Measurements from ENCODE around the gene BNIP2. TPM values are rescaled to one million over a fixed set of nuclear protein-coding genes. Genes with fewer than 3 reads are reported as not detected.

Gene BNIP2
- total RNA-seq, 1 donor from 2014 or later: 64.6 TPM

DNA sequence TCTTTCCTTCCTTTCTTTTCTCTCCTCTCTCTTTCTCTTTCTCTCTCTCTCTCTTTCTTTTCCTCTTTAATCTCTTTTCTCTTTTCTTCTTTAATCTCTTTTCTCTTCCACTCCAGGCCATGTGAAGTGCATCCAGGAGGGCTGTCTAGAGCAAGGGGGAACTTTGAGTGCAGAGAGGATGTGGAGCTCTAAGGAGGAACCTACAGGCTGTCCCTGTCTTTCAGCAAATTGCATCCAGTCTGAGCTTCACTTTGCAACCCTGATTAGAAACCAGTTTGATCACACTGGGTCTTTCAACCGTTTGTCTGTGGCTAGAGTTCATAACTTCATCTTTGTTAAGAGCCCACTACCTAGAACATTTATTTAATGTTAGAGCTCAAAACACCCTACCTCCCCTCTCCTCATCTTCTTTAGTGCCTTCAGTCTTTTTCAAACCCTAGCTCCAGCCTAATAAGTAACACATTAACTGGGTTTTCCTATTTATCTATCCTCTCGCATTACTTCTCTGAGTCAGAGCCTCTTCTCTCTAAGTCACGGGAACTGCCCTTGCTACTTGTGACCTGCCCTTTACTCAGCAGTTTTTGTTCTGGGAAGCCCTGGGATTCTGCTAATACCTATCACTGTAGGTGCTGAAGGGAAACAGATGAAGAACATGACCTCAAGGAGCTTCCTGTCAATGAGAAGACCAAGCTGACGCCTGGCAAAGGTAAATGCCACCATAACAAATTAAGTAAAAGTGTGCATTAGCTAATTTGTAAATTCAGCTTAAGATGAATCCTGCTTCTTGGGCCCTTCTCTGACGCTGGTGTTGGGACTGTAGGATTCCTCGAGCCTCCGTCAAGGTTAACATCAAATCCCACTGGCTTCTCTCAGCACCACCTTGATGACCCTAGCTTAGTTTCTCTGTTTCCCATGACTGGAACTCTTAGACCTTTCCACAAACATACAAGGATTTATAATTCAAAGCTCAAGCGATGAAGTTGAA, 77.6 kb downstream of the BNIP2 start, which contains the start of gene GCNT3:
GCNT3 (plus strand) TSS at position 508 of the 985 bp plus-strand sequence. CDS start 6,456 bp downstream, outside the sequence.
- H3K4me3 Mint-ChIP-seq (ENCODE audit: unreplicated experiment): no peak within 1 kb of the TSS

GRCh38 chr15:59609730-59610712, 79.1 kb downstream of the BNIP2 start:
- DNase-seq (ENCODE audit: extremely low spot score, unreplicated experiment): no peak
- Mint-ChIP-seq H3K36me3 (ENCODE audit: unreplicated experiment) (no peaks in the 10 kb centered on the region), H3K27me3 (ENCODE audit: unreplicated experiment) (peaks cover 22% of the 10 kb centered on the region), H3K4me1 (ENCODE audit: unreplicated experiment) (peaks cover 6% of the 10 kb centered on the region), H3K27ac (ENCODE audit: unreplicated experiment) (no peak overlapping the region), H3K9me3 (ENCODE audit: unreplicated experiment) (no peaks in the 10 kb centered on the region), H3K4me3 (ENCODE audit: unreplicated experiment) (no peak overlapping the region)
- TF ChIP-seq, protein P1, sequence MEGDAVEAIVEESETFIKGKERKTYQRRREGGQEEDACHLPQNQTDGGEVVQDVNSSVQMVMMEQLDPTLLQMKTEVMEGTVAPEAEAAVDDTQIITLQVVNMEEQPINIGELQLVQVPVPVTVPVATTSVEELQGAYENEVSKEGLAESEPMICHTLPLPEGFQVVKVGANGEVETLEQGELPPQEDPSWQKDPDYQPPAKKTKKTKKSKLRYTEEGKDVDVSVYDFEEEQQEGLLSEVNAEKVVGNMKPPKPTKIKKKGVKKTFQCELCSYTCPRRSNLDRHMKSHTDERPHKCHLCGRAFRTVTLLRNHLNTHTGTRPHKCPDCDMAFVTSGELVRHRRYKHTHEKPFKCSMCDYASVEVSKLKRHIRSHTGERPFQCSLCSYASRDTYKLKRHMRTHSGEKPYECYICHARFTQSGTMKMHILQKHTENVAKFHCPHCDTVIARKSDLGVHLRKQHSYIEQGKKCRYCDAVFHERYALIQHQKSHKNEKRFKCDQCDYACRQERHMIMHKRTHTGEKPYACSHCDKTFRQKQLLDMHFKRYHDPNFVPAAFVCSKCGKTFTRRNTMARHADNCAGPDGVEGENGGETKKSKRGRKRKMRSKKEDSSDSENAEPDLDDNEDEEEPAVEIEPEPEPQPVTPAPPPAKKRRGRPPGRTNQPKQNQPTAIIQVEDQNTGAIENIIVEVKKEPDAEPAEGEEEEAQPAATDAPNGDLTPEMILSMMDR (IDR thresholded peaks at IDR 0.05): no peak

More for the DNA sequence above, 77.6 kb downstream of the BNIP2 start, which contains the start of gene GCNT3:
- Mint-ChIP-seq H3K4me1 (ENCODE audit: unreplicated experiment) (peaks cover 6% of the 10 kb centered on the region), H3K27me3 (ENCODE audit: unreplicated experiment) (peaks cover 30% of the 10 kb centered on the region), H3K9me3 (ENCODE audit: unreplicated experiment) (no peaks in the 10 kb centered on the region), H3K36me3 (ENCODE audit: unreplicated experiment) (no peaks in the 10 kb centered on the region), H3K27ac (ENCODE audit: unreplicated experiment) (peak within 1 kb of the TSS; percentile 76)
- no peak for DNase-seq (ENCODE audit: extremely low spot score, unreplicated experiment)
- TF ChIP-seq, protein P1 (IDR thresholded peaks at IDR 0.05): no peak

Other genes starting within 250 kb of the BNIP2 start
- 0.40 and 0.76 TPM in 2 replicates for gene GCNT3, start 77.5 kb downstream of the BNIP2 start, total RNA-seq
- gene GTF2A2, start 31.8 kb downstream of the BNIP2 start, total RNA-seq: 99.1 and 109 TPM in 2 replicates

Measured in osteocyte (in vitro differentiated cells).